Neutrophil (primary cell): ENCODE measurements around the gene SPAG9.

ENCODE experiments used
- H3K27ac ChIP-seq: fragments of 200-600 bp; sonication (generic); 2 replicates; pipeline ENCODE4 v1.5.1; 2016; ENCODE audit warnings: mild to moderate bottlenecking, moderate library complexity
- H3K27me3 ChIP-seq: fragments of 200-600 bp; sonication (generic); 2 replicates; pipeline ENCODE4 v1.6.0; 2016; ENCODE audit warnings: mild to moderate bottlenecking
- H3K36me3 ChIP-seq: fragments of 200-600 bp; sonication (generic); 2 replicates; pipeline ENCODE4 v1.5.1; 2017
- H3K4me1 ChIP-seq, 2 experiments: fragments of 200-600 bp in 1 of 2; sonication (generic) in 1 of 2; 1 replicate in 1 of 2; 2 replicates in 1 of 2; pipeline versions ENCODE4 v1.5.1 to v1.6.1; 2013 to 2016; ENCODE audit warnings: low read depth in 1 of 2, low read length in 1 of 2, mild to moderate bottlenecking in 1 of 2, moderate library complexity in 1 of 2; ENCODE audit not compliant: control insufficient read depth in 1 of 2, insufficient read depth in 1 of 2
- H3K4me3 ChIP-seq, 2 experiments: fragments of 200-600 bp in 1 of 2; sonication (generic) in 1 of 2; 1 replicate in 1 of 2; 2 replicates in 1 of 2; pipeline ENCODE4 v1.5.1; 2013 to 2016; ENCODE audit warnings: low read depth in 1 of 2, low read length in 1 of 2, mild to moderate bottlenecking in 1 of 2, moderate library complexity in 1 of 2
- H3K9me3 ChIP-seq: fragments of 200-600 bp; sonication (generic); 2 replicates; pipeline ENCODE4 v1.5.1; 2016
- CTCF ChIP-seq: fragments of 200-600 bp; sonication (generic); IDR thresholded peaks from 2 replicates; pipeline ENCODE4 v1.5.1; 2016; ENCODE audit warnings: antibody characterized with exemption

Gene SPAG9

GRCh38 chr17:50954641-50955121, 166.0 kb downstream of the SPAG9 start:
- H3K36me3 ChIP-seq, result peaks cover 20% of the 10 kb centered on the region
- TF ChIP-seq CTCF, result no peak
- H3K9me3 ChIP-seq, result no peaks in the 10 kb centered on the region
- peaks cover 18 to 26% of the 10 kb centered on the region in 2 experiments for H3K4me1 ChIP-seq
- H3K27ac ChIP-seq, result no peak overlapping the region
- peaks cover 34% of the 10 kb centered on the region for H3K27me3 ChIP-seq
- no peak overlapping the region for H3K4me3 ChIP-seq

GRCh38 chr17:50953831-50954601, 166.7 kb downstream of the SPAG9 start:
- Histone ChIP-seq H3K27me3 (peaks cover 34% of the 10 kb centered on the region), H3K27ac (no peak overlapping the region), H3K4me3 (no peak overlapping the region), H3K4me1 (peaks cover 24 to 31% of the 10 kb centered on the region in 2 experiments), H3K36me3 (peaks cover 13% of the 10 kb centered on the region), H3K9me3 (no peaks in the 10 kb centered on the region)
- no peak for TF ChIP-seq CTCF

GRCh38 chr17:50953518-50953830, 167.2 kb downstream of the SPAG9 start:
- peaks cover 8% of the 10 kb centered on the region for H3K36me3 ChIP-seq
- H3K4me1 ChIP-seq, result peaks cover 24 to 31% of the 10 kb centered on the region in 2 experiments
- no peaks in the 10 kb centered on the region for H3K9me3 ChIP-seq
- H3K4me3 ChIP-seq, result no peak overlapping the region
- no peak overlapping the region for H3K27ac ChIP-seq
- peaks cover 34% of the 10 kb centered on the region for H3K27me3 ChIP-seq
- no peak for TF ChIP-seq CTCF

- H3K9me3 ChIP-seq, result no peaks in the 10 kb centered on the region
- H3K27me3 ChIP-seq, result peaks cover 34% of the 10 kb centered on the region
- H3K4me1 ChIP-seq, result peaks cover 24 to 36% of the 10 kb centered on the region in 2 experiments
- no peak overlapping the region for H3K4me3 ChIP-seq
- H3K36me3 ChIP-seq, result peaks cover 2% of the 10 kb centered on the region
- no peak for TF ChIP-seq CTCF
- H3K27ac ChIP-seq, result no peak overlapping the region
Observed at GRCh38 chr17:50952889-50953288, 167.8 kb downstream of the SPAG9 start.

- Histone ChIP-seq H3K4me3 (no peak overlapping the region), H3K4me1 (peaks cover 24 to 39% of the 10 kb centered on the region in 2 experiments), H3K27ac (no peak overlapping the region), H3K27me3 (peaks cover 34% of the 10 kb centered on the region), H3K9me3 (no peaks in the 10 kb centered on the region), H3K36me3 (no peaks in the 10 kb centered on the region)
- TF ChIP-seq CTCF, result no peak
Observed at GRCh38 chr17:50952013-50952412, 168.7 kb downstream of the SPAG9 start.
